GM12873 (cell line): ENCODE results near the gene KDM5B.

ENCODE experiments used
- TF ChIP-seq, protein P1 (sequence below): IDR thresholded peaks from 2 replicates; pipeline ENCODE4 v1.5.1; 2012; ENCODE audit warnings: low read depth, mild to moderate bottlenecking, moderate library complexity, low read length, control low read depth; ENCODE audit not compliant: insufficient read depth; ENCODE audit errors: missing control alignments

The KDM5B gene

DNA sequence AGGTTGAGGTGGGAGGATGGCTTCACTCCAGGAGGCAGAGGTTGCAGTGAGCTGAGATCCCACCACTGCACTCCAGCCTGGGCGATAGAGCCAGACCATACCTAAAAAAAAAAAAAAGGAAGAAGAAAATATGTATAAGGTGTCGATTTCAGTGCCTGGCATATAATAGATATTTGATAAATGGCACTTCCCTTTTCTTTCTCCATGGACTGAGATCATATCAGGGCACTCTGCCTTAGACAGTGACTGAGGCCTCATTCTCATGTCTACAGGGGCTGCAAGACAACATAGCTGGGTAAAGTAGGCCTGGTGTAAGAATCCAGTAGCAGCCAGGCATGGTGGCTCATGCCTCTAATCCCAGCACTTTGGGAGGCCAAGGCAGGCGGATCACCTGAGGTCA lies 23.7 kb upstream of the KDM5B start:
- TF ChIP-seq, protein P1, sequence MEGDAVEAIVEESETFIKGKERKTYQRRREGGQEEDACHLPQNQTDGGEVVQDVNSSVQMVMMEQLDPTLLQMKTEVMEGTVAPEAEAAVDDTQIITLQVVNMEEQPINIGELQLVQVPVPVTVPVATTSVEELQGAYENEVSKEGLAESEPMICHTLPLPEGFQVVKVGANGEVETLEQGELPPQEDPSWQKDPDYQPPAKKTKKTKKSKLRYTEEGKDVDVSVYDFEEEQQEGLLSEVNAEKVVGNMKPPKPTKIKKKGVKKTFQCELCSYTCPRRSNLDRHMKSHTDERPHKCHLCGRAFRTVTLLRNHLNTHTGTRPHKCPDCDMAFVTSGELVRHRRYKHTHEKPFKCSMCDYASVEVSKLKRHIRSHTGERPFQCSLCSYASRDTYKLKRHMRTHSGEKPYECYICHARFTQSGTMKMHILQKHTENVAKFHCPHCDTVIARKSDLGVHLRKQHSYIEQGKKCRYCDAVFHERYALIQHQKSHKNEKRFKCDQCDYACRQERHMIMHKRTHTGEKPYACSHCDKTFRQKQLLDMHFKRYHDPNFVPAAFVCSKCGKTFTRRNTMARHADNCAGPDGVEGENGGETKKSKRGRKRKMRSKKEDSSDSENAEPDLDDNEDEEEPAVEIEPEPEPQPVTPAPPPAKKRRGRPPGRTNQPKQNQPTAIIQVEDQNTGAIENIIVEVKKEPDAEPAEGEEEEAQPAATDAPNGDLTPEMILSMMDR = no peak

DNA sequence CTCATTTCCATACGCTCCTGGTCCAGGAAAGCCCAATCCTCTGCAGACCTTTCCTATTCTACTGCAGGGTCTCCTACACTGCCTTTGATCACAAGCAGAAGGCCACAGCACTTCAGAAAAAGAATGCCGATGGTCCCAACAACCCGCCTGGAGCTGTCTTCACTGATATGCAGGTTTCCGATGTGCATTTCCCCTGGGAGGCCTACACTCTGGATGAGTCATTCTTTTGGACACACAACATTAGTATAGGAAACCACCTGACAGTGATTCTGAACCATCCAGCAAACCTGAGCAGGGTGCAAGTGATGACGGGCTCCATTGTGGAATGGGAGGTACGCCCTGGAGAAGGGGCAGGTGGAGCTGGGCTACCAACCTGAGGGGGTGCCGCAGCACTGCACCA lies 17.5 kb upstream of the KDM5B start:
- TF ChIP-seq, protein P1 = no peak

DNA sequence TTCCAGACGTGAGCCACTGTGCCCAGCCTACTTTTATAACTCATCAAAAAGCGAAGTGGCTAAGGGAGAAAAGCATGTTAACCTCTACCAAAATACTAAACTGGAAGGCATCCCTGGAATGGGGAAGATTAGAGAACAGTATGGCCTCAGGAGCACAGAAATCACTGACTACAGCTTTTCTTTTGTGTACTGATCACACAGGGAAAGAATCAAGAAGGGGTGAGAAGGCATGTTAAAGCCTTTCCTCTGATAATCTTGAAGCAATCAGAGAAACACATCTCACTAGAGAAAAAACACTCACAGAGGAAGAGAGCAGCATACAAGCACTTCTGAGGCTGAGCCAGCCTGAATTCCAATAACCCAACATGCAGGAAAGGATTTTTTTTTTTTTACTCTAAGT lies 13.2 kb upstream of the KDM5B start:
- TF ChIP-seq, protein P1 = no peak

DNA sequence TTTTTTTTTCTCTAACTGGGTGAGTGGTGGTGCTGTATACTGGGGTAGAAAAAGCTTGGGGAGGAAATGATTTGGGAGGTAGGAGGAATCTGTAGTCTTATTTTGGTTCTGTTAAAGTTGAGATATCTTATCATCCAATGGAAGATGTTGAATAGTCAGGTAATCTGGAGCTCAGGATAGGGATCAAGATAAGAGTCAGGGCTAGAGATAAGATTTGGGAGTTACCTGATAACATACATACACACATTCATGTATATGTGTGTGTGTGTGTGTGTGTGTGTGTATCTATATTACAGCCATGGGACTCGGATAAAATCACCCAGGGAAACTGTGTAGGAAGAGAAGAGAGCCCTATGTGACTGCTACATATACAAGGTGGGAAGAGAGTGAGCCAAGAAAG lies 10.6 kb upstream of the KDM5B start:
- TF ChIP-seq, protein P1 = no peak

DNA sequence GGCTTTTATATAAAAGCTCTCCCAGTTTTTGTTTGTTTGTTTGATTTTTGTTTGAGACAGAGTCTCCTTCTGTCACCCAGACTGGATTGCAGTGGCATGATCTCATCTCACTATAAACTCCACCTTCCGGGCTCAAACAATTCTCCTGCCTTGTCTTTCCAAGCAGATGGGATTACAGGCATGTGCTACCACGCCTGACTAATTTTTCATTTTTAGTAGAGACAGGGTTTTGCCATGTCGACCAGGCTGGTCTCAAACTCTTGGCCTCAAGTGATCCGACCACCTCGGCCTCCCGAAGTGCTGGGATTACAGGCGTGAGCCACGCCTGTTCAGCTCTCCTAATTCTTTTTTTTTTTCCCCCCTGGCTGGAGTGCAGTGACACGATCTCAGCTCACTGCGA lies 6.9 kb upstream of the KDM5B start:
- TF ChIP-seq, protein P1 = no peak

DNA sequence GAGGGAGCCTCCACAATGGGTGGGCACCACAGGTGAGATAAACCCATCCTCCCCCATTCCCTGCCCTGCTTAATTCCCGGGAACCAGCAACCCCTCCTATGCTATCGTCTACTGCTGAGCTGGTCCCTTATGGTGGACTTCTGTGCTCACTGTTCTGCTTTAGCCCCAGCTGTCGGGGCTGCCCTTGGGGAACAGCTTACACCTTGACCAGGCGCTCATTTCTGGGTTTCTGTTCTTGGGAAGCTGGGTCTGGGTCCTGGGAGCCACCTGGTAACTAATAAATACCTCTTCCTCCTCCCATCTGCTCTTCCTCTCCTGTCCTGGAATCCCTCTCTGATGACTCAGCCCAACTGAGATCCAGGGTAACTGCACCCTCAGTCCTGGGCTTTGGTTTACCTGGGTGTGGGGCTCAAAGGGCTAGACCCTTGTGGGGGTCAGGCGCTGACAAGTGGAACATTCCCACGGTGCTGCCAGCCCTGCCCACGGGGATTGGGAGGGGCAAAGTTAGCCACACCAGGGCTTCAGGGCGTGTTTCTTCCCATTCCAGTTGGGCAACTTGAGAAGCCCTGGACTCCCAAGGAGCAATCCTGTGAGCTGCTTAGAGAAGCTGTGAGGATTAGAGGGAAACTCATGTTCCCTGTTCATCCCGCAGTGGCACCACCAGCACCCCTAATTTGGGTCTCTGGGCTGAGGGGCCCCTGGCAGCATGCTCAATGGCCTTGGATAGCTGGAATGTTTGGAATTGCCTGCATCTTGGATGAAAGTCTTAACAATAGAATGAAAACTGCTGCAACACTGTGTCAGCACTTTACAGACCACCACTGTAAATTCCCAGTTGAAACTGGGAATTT lies 4.2 kb upstream of the KDM5B start:
- TF ChIP-seq, protein P1 = no peak

DNA sequence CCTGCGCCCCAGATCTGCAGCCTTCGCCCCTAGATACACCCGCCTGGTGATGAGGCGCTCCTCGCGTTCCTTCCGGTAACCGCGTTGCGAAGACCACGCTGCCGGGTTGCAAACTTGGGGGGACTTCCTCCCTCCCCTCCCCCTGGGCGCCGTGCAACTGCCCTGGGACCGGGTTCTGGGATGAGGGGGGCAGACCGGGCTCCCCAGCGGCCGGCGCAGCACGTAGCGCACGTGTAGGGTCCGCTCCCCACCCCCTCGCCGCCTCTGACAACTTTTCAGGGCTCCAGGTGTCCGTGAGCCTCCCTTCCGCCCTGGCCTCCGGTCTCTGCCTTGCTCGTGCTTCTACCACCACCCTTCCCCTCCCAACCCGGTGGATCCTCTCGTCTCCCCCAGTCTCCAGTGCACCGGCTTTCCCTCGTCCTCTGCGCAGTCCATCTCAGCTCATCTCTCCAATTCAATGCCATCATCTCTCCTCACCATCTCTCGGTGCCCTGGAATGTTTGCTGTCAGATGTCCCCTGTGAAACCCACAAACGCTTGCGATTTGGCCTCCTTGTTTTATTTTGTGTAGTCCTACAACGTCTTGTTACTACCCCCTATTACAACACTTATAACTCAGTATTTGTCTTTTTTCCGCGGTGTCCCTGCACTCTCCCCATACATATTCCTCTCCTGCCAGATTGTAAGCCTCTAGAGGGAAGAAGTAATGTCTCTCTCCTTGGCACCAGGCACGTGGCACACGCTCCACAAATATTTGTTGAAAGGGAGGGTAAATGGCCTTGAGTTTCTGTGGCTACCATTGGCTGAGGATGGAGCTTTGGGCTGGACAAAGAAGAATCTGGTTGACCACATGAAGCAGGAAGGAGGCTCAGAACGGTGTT lies 3.3 kb upstream of the KDM5B start:
- TF ChIP-seq, protein P1 = no peak
